Mononuclear cell (primary cell): ENCODE data around the gene SLC66A2. TPM values are rescaled to one million over a fixed set of nuclear protein-coding genes. Genes with fewer than 3 reads are reported as not detected.

Experiments used
- H3K27me3 ChIP-seq: 2 replicates; pipeline ENCODE4 v1.6.0; 2011; ENCODE audit warnings: low read length, control low read depth; ENCODE audit not compliant: insufficient read depth
- H3K4me1 ChIP-seq: 2 replicates; pipeline ENCODE4 v1.5.1; 2011; ENCODE audit warnings: mild to moderate bottlenecking, low read length, control low read depth; ENCODE audit not compliant: insufficient read depth
- H3K4me3 ChIP-seq: 2 replicates; pipeline ENCODE4 v1.5.1; 2011; ENCODE audit warnings: mild to moderate bottlenecking, low read length, moderate library complexity
- H3K9me3 ChIP-seq: 2 replicates; pipeline ENCODE4 v1.5.1; 2011; ENCODE audit warnings: low read depth, mild to moderate bottlenecking, control low read depth, low read length
- total RNA-seq: library from RNA; depleted of rRNA; stranded (reverse); fragments of >200 nt; gene quantifications from one replicate; pipeline ENCODE4 v1.2.3, GENCODE V29; 2012

SLC66A2 gene
- total RNA-seq, 1 donor = 26.9 TPM

- peaks cover 38% of the 10 kb centered on the region for H3K4me1 ChIP-seq
These were observed 2.6 kb downstream of the SLC66A2 start for GRCh38 chr18:79948719-79949411.

GRCh38 chr18:79947881-79948610 lies 3.4 kb downstream of the SLC66A2 start:
- H3K4me1 ChIP-seq = peaks cover 40% of the 10 kb centered on the region
- H3K27me3 ChIP-seq = no peaks in the 10 kb centered on the region
- H3K9me3 ChIP-seq = no peaks in the 10 kb centered on the region
- no peak overlapping the region for H3K4me3 ChIP-seq

More at GRCh38 chr18:79948719-79949411, 2.6 kb downstream of the SLC66A2 start:
- no peaks in the 10 kb centered on the region for H3K9me3 ChIP-seq
- H3K27me3 ChIP-seq = no peaks in the 10 kb centered on the region
- H3K4me3 ChIP-seq = no peak overlapping the region

- no peaks in the 10 kb centered on the region for H3K27me3 ChIP-seq
- no peaks in the 10 kb centered on the region for H3K9me3 ChIP-seq
- no peak overlapping the region for H3K4me3 ChIP-seq
- peaks cover 39% of the 10 kb centered on the region for H3K4me1 ChIP-seq
These were observed 4.2 kb downstream of the SLC66A2 start for GRCh38 chr18:79947054-79947755.

GRCh38 chr18:79945118-79946042 lies 6.1 kb downstream of the SLC66A2 start:
- Histone ChIP-seq H3K4me1 (peaks cover 30% of the 10 kb centered on the region), H3K4me3 (no peak overlapping the region), H3K27me3 (no peaks in the 10 kb centered on the region), H3K9me3 (no peaks in the 10 kb centered on the region)

DNA sequence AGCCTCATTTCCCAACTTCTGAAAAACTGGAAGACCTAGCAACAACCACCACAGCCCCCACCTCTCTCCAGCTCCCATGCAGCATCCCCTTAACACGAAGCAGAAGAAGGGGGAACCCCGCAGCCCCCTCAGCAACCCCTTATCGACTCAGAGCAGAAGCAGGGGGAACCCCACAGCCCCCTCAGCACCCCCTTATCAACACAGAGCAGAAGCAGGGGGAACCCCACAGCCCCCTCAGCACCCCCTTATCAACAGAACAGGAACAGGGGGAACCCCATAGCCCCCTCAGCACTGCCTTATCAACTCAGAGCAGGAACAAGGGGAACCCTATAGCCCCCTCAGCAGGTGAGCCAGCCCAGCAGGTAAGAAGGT lies 6.7 kb downstream of the SLC66A2 start:
- Histone ChIP-seq H3K9me3 (no peaks in the 10 kb centered on the region), H3K4me1 (peaks cover 24% of the 10 kb centered on the region), H3K27me3 (no peaks in the 10 kb centered on the region), H3K4me3 (no peak overlapping the region)

DNA sequence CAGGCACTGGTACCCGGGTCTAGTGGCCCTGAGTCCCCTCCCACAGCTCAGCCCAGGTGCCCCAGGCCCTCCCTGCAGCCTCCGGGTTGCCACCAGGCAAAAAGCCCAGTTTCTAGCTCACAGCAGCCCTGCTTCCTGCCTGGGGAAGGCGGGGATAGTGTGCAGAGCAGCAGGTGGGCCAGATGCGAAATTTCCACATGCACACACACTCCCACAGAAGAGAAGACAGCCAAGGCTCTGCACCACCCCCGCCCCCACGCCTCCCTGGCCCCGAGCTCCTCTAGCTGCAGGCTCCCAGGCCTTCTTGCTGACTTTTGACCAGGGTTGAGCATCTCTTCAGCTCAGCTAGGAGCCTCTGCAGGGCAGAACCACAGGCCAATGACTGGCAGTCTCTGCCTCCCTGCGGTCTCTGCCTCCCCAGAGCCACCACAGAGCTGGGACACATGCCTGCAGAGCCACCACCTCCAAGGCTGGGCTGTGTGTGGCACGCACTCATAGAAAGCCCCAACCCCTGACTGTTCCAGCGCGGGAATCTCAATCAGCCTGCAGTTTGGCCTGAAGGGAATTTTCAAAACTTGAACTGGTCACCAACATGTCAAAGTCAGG lies 7.2 kb downstream of the SLC66A2 start:
- Histone ChIP-seq H3K9me3 (no peaks in the 10 kb centered on the region), H3K4me1 (peaks cover 19% of the 10 kb centered on the region), H3K4me3 (no peak overlapping the region), H3K27me3 (no peaks in the 10 kb centered on the region)

DNA sequence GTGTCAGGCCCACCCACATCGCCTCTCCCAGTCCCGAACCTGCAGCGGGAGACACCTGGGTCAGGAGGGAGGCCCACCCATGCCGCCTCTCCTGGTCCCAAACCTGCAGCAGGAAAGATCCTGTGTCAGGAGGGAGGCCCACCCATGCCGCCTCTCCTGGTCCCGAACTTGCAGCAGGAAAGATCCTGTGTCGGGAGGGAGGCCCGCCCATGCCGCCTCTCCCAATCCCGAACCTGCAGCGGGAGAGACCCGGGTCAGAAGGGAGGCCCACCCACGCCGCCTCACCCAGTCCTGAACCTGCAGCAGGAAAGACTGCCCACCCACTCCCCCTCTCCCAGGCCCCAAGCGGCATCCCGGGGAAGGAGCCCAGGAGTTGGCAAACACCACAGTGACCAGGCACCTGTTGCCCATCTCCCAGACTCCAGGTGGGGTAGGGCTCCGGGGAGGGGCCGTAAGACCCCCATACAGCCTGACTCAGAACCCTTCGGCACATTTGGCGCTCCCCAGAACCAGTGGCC lies 7.8 kb downstream of the SLC66A2 start:
- peaks cover 13% of the 10 kb centered on the region for H3K4me1 ChIP-seq
- no peaks in the 10 kb centered on the region for H3K27me3 ChIP-seq
- H3K9me3 ChIP-seq = no peaks in the 10 kb centered on the region
- no peak overlapping the region for H3K4me3 ChIP-seq

DNA sequence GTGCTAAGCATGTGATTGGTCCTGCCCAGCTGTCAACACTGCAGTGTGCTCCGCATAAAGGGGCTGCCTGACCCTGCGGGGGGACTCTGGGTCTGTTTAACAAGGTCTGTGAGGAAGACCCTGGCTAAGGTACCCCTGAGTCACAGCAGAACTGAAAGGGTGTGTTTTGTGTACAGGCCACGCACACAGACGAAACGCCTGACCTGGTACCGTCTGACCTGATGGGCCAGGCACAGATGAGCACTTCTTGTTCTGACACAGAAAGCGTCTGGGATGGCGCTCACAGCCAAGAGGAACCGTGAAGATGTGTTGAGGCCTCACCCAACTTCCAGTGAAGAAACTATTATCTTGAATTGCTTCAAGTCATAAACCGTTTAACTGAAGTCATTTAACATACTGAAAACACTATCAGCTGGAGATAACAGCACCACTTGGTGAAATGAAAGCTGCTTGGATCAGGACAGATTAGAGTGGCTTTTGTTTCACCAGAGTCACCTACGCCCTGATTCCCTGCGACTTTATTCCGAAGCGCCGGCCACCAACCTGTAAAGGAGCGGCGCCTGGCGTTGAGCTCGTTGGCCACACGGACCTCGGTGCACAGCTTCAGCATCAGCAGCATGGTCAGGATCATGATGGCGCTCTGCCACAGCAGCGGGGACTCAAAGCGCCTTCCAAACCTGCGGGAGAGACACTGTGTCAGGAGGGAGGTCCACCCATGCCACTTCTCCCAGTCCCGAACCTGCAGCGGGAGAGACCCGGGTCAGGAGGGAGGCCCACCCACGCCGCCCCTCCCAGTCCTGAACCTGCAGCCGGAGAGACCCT lies 8.5 kb downstream of the SLC66A2 start:
- Histone ChIP-seq H3K4me1 (peaks cover 7% of the 10 kb centered on the region), H3K9me3 (no peaks in the 10 kb centered on the region), H3K4me3 (no peak overlapping the region), H3K27me3 (no peaks in the 10 kb centered on the region)

- Histone ChIP-seq H3K9me3 (no peaks in the 10 kb centered on the region), H3K4me1 (peaks cover 4% of the 10 kb centered on the region), H3K4me3 (no peak overlapping the region), H3K27me3 (no peaks in the 10 kb centered on the region)
These were observed 9.2 kb downstream of the SLC66A2 start for GRCh38 chr18:79942211-79942610.

DNA sequence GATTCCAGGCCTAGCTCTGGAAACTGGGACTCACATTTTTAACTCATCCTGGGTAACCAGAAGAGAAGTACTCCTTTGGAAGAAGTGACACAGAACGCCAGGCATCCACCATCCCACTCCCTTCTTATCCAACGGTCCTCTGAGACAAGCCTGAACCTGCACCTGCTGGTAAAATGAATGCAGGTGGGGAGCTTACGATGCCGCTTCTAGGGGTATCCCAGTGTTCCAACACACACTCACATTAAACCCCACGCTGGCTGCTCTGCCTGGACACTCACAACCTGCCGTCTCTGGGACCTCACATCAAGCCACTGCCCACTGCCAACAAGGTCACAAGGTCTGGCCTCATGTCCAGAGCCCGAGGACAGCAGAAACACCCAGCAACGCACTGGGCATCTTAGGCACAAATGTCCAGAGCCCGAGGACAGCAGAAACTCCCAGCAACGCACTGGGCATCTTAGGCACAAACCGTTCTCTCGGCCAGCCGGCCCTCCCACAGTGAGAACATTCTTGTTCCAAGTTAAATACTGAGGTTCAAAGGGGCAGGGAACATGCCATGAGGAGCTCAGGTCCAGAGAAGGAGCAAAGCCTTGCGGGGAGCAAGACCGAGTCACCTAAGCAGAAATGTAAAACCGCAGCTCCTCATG lies 9.9 kb downstream of the SLC66A2 start:
- H3K9me3 ChIP-seq = no peaks in the 10 kb centered on the region
- H3K4me3 ChIP-seq = no peak overlapping the region
- H3K27me3 ChIP-seq = no peaks in the 10 kb centered on the region
- peaks cover 4% of the 10 kb centered on the region for H3K4me1 ChIP-seq

DNA sequence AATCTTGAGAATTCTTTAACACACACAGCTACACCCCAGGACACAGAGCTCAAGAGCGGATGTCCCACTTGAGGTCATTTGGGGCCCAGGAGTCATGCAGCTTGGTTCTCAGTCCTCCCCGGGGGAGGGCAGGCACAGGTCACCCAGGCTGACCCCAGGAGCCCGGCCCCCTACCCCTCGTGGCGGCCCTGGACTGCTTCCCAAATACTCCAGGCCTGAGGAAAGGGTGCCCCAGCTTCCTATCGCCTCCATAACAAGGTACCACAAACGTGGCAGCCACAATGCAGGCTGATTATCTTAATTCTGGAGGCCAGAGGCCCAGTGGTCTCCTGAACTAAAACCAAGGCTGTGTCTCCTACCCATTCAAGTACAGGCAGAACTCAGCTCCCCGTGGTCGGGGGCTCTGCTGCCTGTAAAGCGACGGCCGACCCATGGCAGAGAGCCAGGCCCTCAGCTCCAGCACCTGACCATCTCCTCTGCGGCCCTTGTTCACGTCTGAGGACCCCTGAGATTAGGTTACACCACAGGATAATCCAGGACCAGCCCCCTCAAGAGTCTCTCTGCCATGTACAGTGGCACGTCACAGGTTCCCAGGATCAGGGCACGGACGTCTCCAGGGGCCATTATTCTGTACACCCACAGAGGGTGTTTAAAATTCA lies 10.5 kb downstream of the SLC66A2 start:
- H3K4me3 ChIP-seq = no peak overlapping the region
- no peaks in the 10 kb centered on the region for H3K27me3 ChIP-seq
- H3K4me1 ChIP-seq = peaks cover 4% of the 10 kb centered on the region
- H3K9me3 ChIP-seq = no peaks in the 10 kb centered on the region

DNA sequence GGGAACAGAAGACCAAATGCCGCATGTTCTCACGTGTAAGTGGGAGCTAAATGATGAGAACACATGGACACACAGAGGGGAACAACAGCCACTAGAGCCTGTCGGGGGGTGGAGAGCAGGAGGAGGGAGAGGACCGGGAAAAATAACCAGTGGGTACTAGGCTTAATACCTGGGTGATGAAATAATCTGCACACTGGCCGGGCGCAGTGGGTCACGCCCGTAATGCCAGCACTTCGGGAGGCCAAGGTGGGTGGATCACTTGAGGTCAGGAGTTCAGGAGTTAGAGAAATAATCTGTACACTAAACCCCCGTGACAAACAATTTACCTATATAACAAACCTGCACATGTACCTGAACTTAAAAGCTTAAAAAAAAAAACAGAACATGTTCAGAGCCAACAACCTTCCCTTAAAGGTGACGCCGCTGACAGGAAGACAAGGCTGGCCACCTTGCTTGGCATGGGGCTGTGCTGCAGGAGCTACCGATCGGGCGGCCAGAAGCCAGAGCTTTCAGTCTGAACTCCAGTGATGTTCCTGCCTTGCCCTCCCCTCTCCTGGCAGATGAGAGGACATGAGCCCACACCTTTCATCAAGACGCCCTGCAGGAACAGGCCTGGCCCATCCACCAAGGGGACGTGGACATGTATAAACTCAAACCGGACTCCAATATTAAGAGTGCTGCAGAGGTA lies 11.2 kb downstream of the SLC66A2 start:
- no peaks in the 10 kb centered on the region for H3K27me3 ChIP-seq
- no peak overlapping the region for H3K4me3 ChIP-seq
- peaks cover 4% of the 10 kb centered on the region for H3K4me1 ChIP-seq
- no peaks in the 10 kb centered on the region for H3K9me3 ChIP-seq
